ENCODE data around the gene ARL6IP5. TPM values are rescaled to one million over a fixed set of nuclear protein-coding genes. Genes with fewer than 3 reads are reported as not detected.

Gene ARL6IP5
- 68.5 TPM for total RNA-seq

GRCh38 chr3:69084326-69085167 is at the start of gene ARL6IP5:
TSS of gene ARL6IP5 (plus strand) at chr3:69084937. CDS start at chr3:69085048, 111 bp downstream.
- FAIRE-seq (no peak), DNase-seq (ENCODE audit: low spot score in 2 of 2) (peak; percentile 67 to 74)

GRCh38 chr3:69044608-69045007 is 40.1 kb upstream of the ARL6IP5 start:
- FAIRE-seq (no peak), DNase-seq (ENCODE audit: low spot score in 2 of 2) (no peak)

- DNase-seq (ENCODE audit: low spot score in 2 of 2): no peak
Observed at GRCh38 chr3:69048990-69049389, 35.7 kb upstream of the ARL6IP5 start.

GRCh38 chr3:69051756-69052471 is 32.8 kb upstream of the ARL6IP5 start, which contains the start of gene TMF1:
TSS of gene TMF1 (minus strand) at chr3:69052333. CDS start at chr3:69052086, 247 bp downstream.
- FAIRE-seq: no peak
- peak; percentile 59 to 80 for DNase-seq (ENCODE audit: low spot score in 2 of 2)

More at GRCh38 chr3:69048990-69049389, 35.7 kb upstream of the ARL6IP5 start:
- FAIRE-seq: no peak

- no peak for FAIRE-seq
- DNase-seq (ENCODE audit: low spot score in 2 of 2): no peak
Observed at GRCh38 chr3:69052472-69052898, 32.3 kb upstream of the ARL6IP5 start.

- DNase-seq (ENCODE audit: low spot score in 2 of 2) (no peak), FAIRE-seq (no peak)
Observed at GRCh38 chr3:69058180-69058946, 26.4 kb upstream of the ARL6IP5 start.

GRCh38 chr3:69058947-69059224 is 25.9 kb upstream of the ARL6IP5 start:
- DNase-seq (ENCODE audit: low spot score in 2 of 2): no peak
- FAIRE-seq: no peak

- no peak for FAIRE-seq
- no peak for DNase-seq (ENCODE audit: low spot score in 2 of 2)
Observed at GRCh38 chr3:69059688-69060087, 25.0 kb upstream of the ARL6IP5 start.

- FAIRE-seq (no peak), DNase-seq (ENCODE audit: low spot score in 2 of 2) (no peak)
Observed at GRCh38 chr3:69063636-69064035, 21.1 kb upstream of the ARL6IP5 start.

GRCh38 chr3:69065318-69065964 is 19.3 kb upstream of the ARL6IP5 start:
- no peak for DNase-seq (ENCODE audit: low spot score in 2 of 2)
- no peak for FAIRE-seq

GRCh38 chr3:69066121-69066520 is 18.6 kb upstream of the ARL6IP5 start:
- DNase-seq (ENCODE audit: low spot score in 2 of 2) (no peak), FAIRE-seq (no peak)

GRCh38 chr3:69072928-69073327 is 11.8 kb upstream of the ARL6IP5 start:
- FAIRE-seq (no peak), DNase-seq (ENCODE audit: low spot score in 2 of 2) (no peak)

- FAIRE-seq: no peak
- DNase-seq (ENCODE audit: low spot score in 2 of 2): peak; percentile 29
Observed at GRCh38 chr3:69079269-69080159, 5.2 kb upstream of the ARL6IP5 start.

GRCh38 chr3:69080233-69080920 is 4.4 kb upstream of the ARL6IP5 start, which contains the start of gene UBA3:
TSS of gene UBA3 (minus strand) at chr3:69080365. CDS start at chr3:69080353, 12 bp downstream.
- peak; percentile 84 to 85 for DNase-seq (ENCODE audit: low spot score in 2 of 2)
- FAIRE-seq: no peak

GRCh38 chr3:69081583-69082262 is 3.0 kb upstream of the ARL6IP5 start:
- no peak for DNase-seq (ENCODE audit: low spot score in 2 of 2)
- no peak for FAIRE-seq

- no peak for DNase-seq (ENCODE audit: low spot score in 2 of 2)
- no peak for FAIRE-seq
Observed at GRCh38 chr3:69082361-69082760, 2.4 kb upstream of the ARL6IP5 start.

GRCh38 chr3:69082805-69083204 is 1.9 kb upstream of the ARL6IP5 start:
- DNase-seq (ENCODE audit: low spot score in 2 of 2) (peak in 1 of 2 donors; percentile 14), FAIRE-seq (no peak)

GRCh38 chr3:69085168-69085832 is 563 bp downstream of the ARL6IP5 start:
- FAIRE-seq (no peak), DNase-seq (ENCODE audit: low spot score in 2 of 2) (peak in 1 of 2 donors; percentile 27)

All from frontal cortex (tissue), 4 donors.